ACHN (cell line): ENCODE results near the gene TRIM40.
"Not testable (repeated sequence)": the region's sequence is repeated elsewhere in the genome, so short reads cannot be mapped to it uniquely, and the experiment has no call there.

ENCODE experiments used
- DNase-seq: peaks from one replicate; pipeline ENCODE4 v3.0.0-alpha.2; 2015
- in situ Hi-C: cut with HindIII; loops from 2 replicates; pipeline ENCODE4 v1.10.0; 2017; ENCODE audit warnings: low sequenced_read_pairs, low pct_ligation_motif_present, low pct_unique_long_range_greater_than_20kb

TRIM40 gene

DNA sequence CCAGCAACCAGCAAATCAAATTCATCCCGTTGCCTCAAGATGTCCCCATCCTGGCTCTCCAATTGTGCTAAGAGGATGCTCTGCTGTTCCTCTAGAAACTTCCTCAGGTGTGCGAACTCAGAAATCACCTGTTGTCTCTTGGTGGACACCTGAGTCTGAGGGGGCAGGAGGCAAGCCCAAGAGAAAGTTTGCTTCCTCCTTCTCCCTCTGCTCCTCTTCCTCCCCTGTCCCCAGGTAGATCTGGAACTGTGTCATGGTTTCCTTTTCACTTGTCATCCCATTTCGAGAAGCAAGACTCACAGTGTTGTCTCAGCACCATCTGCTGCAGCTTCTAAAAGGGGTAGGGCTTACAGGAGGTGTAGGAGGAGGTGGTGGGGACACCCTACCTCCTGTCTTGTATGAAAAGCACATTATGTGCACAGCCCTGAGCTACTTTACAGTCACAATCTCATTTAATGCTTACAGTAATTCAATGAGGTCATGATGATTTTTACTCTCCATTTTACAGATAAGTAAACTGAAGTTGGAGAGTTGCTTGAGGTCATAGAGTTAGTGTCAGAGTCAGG is 22.6 kb downstream of the TRIM40 start:
- DNase-seq, result no peak
- in situ Hi-C loops, result no loop called here

DNA sequence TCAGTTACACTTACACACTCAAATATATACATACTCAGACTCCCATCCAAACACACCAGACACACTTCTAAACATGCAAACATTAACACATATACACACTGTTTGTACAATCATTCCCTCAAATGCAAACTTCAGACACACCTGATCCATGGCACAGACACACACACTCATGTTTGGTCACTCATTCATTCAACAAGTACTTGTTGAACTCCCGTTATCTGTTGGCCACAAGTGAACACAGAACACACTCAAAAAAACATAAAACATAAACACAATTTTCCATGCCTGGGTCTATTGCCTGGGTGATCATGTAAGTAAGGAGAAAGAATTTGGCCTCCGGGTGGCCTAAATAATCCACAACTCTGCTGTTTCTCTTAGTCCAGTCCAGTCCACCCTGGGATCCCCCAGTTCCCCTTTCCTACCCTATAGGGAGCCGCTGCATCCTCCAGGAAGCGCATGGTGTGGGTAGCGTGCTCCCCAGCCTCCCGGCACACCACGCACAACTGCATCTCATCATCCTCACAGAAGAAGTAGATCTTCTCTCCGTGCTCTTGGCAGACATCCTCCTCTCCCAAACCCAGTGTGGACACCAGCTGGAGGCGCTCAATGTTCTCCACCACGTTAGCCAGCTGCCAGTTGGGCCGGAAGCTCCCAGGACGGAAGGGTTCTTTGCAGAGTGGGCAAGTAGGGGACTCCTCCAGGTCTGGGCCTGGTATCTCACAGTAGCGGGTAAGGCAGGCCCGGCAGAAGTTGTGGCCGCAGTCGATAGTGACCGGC is 24.3 kb downstream of the TRIM40 start:
- no peak for DNase-seq
- in situ Hi-C loops, result no loop called here

DNA sequence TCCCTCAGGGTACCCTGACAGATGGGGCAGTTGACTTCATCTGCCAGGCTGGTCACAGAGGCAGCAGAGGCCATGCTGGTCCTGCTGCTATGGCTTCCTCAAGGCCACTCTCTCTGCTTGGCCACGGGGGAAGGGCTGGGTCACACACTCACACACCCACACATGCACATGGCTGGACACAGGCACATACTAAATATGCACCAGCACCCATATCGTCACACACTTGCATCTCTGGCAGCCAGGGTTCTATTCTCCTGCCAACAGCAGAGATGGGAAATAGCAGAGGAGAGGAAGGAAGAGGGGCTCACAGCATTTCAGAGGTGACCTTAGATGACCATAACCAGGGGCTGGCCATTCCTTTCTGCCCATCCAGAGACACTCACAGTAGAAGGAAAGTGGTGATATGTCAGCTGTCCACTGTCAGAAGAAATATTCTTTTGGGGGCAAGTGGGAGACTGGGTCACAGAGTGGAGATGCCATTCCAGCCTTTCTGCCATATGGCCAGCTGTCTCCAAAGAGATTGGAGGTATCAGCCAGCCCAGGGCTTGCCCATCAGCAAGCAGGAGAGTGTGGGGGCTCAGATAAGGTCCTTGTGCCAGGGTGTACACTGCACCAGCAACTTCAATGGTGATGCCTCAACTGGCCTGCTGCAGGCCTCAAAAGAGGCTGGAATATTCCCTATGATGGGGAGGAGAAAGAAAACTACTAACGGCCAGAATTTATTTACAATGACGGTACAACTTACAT is 25.0 kb downstream of the TRIM40 start, which contains the start of gene TRIM10:
Gene TRIM10 (minus strand): TSS at position 427 of the 747 bp plus-strand sequence. CDS start 353 bp downstream, at position 74.
- in situ Hi-C loops, result no loop called here
- DNase-seq, result no peak

DNA sequence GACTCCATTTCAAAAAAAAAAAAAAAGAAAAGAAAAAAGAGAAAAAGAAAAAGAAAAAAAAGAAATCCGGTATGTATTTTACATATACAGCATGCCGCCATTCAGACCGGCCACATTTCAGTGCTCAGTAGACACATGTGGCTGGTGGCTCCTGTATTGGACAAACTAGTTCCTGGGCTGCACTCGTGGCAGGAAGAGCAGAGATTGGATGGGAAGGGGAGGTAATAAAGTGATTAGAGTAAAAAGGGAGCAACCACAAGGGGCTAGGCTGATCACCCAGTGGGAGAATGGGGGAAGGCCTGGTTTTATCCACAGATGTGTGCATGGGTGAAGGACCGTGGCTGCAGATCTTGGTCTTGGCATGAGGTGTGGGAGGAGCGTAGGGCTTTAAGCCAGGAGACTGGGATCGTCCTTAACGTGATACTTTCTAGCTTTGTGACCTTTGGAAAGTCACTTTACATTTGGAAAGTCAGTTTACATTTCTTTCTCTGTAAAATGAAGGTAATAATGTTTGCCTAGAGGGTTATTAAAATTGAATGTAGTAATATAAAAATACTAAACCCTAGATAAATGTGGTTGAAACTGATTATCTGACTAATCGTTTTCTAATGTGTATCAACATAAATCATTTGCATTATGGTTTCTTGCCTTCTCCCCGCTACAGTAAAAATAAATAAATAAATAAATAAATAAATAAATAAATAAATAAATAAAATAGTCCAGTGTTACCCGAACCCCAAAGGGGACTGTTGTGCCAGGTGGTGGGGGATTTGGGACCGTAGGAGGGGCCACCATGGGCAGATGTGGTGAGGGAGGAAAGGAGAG is 26.5 kb downstream of the TRIM40 start:
- no peak for DNase-seq
- in situ Hi-C loops, result no loop called here

DNA sequence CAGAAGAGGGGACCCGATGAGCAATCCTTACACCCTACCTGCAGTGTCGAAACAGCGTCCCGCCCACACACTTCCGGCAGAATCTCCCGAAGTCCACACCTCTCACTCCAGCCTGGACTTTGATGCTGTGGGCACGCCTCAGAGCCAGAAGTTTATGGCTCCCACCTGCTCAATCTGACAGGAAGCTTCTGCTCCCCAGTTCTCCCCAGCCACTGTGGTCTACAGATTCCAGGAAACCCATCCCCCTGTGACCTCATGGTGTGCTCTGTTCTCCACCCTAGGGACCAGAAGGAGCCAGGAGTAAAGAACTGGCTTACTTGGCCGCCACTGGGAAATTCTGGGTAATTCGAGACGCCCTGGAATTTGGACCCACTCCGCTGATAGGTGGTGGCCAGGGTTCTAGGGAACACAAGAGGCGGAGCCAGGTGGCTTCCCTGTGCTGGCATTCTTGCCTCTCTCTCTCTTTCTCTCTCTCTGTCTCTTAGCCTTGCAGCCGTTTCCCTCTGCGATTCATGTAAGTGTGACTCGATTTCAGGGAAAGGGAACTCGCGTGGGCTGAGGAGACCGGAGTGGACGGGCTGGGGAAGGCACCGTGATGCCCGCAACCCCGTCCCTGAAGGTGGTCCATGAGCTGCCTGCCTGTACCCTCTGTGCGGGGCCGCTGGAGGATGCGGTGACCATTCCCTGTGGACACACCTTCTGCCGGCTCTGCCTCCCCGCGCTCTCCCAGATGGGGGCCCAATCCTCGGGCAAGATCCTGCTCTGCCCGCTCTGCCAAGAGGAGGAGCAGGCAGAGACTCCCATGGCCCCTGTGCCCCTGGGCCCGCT is 27.4 kb downstream of the TRIM40 start, which contains the start of gene TRIM15:
Gene TRIM15 (plus strand): TSS at position 457 of the 828 bp plus-strand sequence. CDS start 139 bp downstream, at position 596.
- in situ Hi-C loops, result no loop called here
- no peak for DNase-seq

DNA sequence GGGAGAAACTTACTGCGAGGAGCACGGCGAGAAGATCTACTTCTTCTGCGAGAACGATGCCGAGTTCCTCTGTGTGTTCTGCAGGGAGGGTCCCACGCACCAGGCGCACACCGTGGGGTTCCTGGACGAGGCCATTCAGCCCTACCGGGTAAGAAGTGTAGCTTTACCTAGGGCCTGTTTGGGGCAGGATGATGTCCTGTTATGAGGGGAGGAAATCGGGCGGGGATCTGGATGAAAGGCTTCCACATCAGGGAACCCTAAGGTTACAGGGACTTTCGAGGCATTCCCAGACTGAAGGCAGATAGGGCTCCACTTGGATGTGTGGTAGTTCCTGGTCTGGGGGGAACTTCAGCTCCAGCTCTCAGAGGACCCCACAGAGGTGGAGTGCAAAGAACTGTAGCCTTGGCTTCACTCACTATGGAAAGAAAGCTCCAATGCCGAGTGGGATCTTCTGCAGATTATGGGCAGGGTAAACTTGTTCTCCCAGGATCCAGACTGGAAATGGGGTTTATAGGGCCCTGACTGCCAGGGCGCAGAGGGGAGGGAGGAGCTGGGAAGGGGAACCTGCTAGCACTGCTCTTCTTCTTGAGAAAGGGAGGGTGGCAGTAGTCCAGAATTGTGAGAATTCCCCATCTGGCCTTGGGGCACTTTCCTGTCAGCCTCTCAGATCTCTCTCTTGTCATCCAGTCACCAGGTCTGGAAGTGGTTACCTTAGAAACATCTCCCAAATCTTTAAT is 28.1 kb downstream of the TRIM40 start:
- in situ Hi-C loops, result no loop called here
- DNase-seq, result no peak

DNA sequence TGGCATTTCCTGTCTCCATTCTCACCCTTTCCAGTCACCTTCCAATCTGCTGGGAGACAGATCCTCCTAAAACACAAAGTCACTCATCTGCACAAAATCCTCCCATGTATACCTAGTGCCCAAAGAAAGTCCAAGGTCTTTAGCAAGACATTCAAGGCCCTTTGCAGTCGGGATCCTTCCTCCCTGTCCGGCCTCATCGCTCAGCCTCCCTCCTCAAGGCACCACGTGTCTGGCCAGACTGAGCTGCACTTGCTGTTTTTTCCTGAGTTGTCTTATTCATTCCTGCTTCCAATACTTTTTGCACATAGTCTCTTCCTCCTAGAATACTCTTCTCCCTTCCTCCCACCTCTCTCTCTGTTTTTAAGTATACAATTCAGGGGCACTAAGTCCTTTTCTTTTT is 28.8 kb downstream of the TRIM40 start:
- in situ Hi-C loops, result no loop called here
- DNase-seq, result no peak

DNA sequence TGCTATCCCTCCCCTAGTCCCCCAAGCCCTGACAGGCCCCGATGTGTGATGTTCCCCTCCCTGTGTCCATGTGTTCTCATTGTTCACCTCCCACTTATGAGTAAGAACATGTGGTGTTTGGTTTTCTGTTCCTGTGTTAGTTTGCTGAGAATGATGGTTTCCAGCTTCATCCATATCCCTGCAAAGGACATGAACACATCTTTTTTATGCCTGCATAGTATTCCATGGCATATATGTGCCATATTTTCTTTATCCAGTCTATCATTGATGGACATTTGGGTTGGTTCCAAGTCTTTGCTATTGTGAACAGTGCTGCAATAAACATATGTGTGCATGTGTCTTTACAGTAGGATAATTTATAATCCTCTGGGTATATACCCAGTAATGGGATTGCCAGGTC is 29.3 kb downstream of the TRIM40 start:
- in situ Hi-C loops, DNase-seq: not testable (repeated sequence)

DNA sequence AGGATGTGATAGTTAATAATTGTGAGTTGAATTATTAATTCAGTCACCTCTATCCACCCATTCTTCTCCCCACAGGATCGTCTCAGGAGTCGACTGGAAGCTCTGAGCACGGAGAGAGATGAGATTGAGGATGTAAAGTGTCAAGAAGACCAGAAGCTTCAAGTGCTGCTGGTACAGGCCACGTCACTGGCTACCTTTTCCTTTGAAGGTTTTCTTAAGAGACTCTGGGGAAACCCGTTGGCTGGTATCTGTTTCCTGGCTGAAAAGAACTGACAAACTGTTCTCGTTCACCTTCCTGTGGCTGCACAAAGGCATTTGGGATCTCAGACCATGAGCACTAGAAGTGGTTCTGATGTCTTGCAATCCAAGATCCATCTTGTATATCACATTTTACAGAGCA is 31.2 kb downstream of the TRIM40 start:
- in situ Hi-C loops, result no loop called here
- no peak for DNase-seq

DNA sequence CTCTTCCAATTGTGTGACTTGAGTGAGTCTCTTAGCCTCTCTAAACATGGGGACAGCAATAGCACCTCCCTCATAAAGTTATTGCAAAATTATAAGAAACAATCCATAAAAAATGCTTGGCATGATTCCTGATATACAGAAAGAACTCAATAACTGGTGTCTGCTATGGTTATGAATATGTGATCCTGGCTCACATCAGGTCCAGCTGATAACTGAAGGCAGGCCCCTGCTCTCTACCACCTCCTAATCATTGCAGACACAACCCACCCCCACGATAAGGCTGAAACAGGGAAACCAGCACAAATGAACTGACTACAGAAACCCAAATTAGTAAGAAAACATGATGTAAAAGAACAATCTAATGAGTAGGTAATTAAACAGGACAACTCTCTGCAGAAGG is 32.8 kb downstream of the TRIM40 start:
- DNase-seq, result no peak
- in situ Hi-C loops, result no loop called here

DNA sequence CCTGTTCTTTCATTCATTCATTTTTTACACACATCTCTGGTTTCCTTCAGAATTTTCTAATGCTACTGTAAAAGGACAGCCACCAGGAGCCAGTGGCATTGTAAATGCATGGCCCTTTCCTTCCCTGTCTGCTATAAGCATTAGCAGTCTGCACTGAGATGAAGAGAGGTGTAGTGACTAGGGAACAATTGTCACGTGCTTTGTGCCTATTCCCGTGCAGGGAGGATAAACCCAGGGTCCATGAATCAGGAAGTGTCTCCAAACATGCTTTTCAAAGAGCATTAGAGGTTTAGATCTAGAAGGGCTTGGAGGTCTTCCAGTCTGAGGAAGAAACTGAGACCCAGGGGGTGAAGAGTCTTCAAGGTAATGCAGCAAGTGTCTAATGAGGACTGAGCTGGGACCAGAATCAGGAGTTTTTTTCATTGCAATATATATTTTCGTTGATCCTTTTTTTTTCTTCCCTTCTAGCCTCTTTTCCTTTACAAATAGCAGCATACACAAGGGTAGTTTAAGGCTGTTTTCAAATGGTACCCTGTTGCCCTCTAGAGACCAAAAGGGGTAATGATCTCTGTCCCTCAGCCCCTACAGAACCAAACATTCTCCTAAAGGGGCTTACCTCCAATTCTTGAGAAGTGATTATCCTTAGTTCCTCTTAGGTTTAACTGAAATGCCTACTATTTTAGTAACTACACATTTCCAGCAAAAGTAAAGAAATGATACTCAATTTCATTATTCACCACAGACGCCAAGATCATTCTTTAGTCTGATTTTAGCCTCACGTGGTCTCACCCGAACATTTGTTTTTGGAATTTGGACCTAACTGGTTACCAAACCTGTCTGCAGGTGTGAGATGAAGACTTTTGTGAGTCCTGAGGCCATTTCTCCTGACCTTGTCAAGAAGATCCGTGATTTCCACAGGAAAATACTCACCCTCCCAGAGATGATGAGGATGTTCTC is 34.0 kb downstream of the TRIM40 start:
- in situ Hi-C loops, result no loop called here
- peak; percentile 62 for DNase-seq

DNA sequence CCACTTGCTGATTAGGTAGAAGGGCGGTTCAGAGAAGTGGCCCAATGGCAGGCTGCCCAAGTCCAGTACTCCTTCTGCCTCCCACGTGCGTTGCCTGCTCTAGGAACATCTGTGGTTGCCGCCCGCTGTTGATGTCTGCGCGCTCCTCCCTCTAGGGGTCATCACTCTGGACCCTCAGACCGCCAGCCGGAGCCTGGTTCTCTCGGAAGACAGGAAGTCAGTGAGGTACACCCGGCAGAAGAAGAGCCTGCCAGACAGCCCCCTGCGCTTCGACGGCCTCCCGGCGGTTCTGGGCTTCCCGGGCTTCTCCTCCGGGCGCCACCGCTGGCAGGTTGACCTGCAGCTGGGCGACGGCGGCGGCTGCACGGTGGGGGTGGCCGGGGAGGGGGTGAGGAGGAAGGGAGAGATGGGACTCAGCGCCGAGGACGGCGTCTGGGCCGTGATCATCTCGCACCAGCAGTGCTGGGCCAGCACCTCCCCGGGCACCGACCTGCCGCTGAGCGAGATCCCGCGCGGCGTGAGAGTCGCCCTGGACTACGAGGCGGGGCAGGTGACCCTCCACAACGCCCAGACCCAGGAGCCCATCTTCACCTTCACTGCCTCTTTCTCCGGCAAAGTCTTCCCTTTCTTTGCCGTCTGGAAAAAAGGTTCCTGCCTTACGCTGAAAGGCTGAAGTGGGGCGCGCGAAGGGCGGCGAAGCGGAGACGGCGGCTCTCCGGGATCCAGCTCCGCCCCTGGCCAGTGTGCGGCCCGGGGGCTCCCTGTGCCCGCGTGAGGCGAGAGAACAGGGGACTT is 35.9 kb downstream of the TRIM40 start:
- in situ Hi-C loops, result no loop called here

DNA sequence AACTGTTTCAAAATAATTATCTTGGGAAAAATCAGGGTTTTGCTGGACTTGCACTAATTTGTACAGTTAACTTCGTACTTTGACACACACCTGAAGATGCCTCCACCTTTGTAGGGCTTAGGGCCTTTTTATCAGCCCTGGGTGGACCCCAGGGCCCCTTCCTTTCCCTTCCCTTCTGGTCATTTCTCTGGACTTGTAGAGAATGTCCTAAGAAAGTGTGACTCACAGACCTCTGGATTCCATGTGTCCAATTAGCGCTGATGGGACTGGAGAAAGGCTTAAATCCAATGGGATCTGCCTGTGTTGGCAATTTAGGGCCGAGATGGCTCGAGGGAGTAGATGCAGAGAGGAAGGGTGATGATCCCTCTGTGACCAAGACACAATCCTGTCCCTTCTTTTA is 36.7 kb downstream of the TRIM40 start:
- no peak for DNase-seq
- in situ Hi-C loops, result no loop called here

More for the DNA sequence above, 35.9 kb downstream of the TRIM40 start:
- no peak for DNase-seq

DNA sequence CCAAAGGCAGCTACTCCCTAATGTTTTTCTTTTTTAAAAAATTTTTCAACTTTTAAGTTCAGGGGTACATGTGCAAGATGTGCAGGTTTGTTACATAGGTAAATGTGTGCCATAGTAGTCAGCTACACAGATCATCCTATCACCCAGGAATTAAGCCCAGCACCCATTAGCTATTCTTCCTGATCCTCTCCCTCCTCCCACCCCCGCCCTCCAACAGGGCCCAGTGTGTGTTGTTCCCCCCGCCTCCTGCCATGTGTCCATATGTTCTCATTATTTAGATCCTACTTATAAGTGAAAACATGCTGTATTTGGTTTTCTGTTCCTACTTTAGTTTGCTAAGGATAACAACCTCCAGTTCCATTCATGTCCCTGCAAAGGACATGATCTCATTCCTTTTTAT is 39.8 kb downstream of the TRIM40 start:
- in situ Hi-C loops, result no loop called here
- no peak for DNase-seq

DNA sequence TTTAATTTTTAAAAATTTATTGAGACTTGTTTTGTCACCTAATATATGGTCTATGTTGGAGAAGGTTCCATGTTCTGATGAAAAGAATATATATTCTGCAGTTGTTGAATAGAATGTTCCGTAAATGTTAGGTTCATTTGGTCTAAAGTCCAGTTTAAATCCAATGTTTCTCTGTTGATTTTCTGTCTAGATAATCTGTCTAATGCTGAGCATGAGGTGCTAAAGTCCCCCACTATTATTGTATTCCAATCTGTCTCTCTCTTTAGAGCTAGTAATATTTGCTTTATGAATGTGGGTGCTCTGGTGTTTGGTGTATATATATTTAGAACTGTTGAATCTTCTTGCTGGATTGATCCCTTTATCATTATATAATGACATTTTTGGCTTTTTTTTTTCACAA is 42.9 kb downstream of the TRIM40 start:
- in situ Hi-C loops, result no loop called here
- DNase-seq, result no peak

DNA sequence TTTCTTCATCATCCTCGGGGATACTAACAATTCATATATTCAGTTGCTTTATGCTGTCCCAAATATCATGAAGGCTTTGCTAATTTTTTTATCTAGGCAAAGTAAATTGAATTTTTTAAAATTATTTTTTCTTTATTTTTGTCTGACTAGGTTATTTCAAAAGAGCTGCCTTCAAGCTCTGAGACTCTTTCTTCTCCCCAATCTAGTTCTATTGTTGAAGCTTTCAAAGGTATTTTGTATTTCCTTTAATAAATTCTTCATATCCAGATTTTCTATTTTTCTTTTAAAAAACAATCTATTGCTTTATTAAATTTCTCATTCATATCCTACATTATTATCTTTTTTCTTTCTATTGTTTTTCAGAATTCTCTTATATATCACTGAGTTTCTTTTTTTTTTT is 44.2 kb downstream of the TRIM40 start:
- DNase-seq, result no peak
- in situ Hi-C loops, result no loop called here
